Cardiac muscle cell (in vitro differentiated cells and primary cell): Measurements from ENCODE around the gene ERC2. TPM values are rescaled to one million over a fixed set of nuclear protein-coding genes. Genes with fewer than 3 reads are reported as not detected.

Experiments used
- DNase-seq, 2 donors: peaks; one replicate each; pipeline versions ENCODE4 v3.0.0 to v3.0.0-alpha.2; 2010 to 2017; ENCODE audit warnings: low read depth in 1 of 2, low spot score in 1 of 2
- H3K27ac ChIP-seq: fragments of 200-600 bp; sonication (generic); 2 replicates; pipeline ENCODE4 v1.5.1; 2016
- H3K27me3 ChIP-seq: fragments of 200-600 bp; sonication (generic); 2 replicates; pipeline ENCODE4 v1.6.0; 2016; ENCODE audit warnings: control low read depth
- H3K36me3 ChIP-seq: fragments of 200-600 bp; sonication (generic); 2 replicates; pipeline ENCODE4 v1.5.1; 2016; ENCODE audit warnings: control low read depth
- H3K4me1 ChIP-seq: fragments of 200-600 bp; sonication (generic); 2 replicates; pipeline ENCODE4 v1.8.1; 2017; ENCODE audit warnings: low read depth, mild to moderate bottlenecking, mixed run types
- H3K4me3 ChIP-seq: fragments of 200-600 bp; sonication (generic); 2 replicates; pipeline ENCODE4 v1.5.1; 2016; ENCODE audit warnings: mild to moderate bottlenecking
- H3K9me3 ChIP-seq: fragments of 200-600 bp; sonication (generic); 2 replicates; pipeline ENCODE4 v1.5.1; 2017; ENCODE audit warnings: low read depth, mild to moderate bottlenecking, control low read depth
- CTCF ChIP-seq: IDR thresholded peaks from 2 replicates; pipeline ENCODE4 v1.5.1; 2012; ENCODE audit warnings: low read depth, mild to moderate bottlenecking, low read length
- polyA plus RNA-seq: library from polyadenylated mRNA; unstranded; fragments of >200 nt; fragmentation: Nextera tagmentation; extraction: Ambion mirVana; gene quantifications from 2 replicates; pipeline ENCODE4 v1.2.1, GENCODE V29; 2016
- total RNA-seq: library from RNA; depleted of rRNA; stranded (reverse); fragments of >200 nt; gene quantifications from 2 replicates; pipeline ENCODE4 v1.2.3, GENCODE V29; 2016

Gene ERC2
- total and polyA plus RNA-seq, 2 experiments from 2014 or later, result 18.1 to 29.0 TPM

GRCh38 chr3:56406826-56407515 lies 61.3 kb downstream of the ERC2 start:
- H3K4me1 ChIP-seq, result peaks cover 8% of the 10 kb centered on the region
- no peaks in the 10 kb centered on the region for H3K9me3 ChIP-seq
- H3K27ac ChIP-seq, result no peak overlapping the region
- no peak overlapping the region for H3K4me3 ChIP-seq
- TF ChIP-seq CTCF, result no peak
- DNase-seq, result no peak
- no peaks in the 10 kb centered on the region for H3K27me3 ChIP-seq
- H3K36me3 ChIP-seq, result no peaks in the 10 kb centered on the region

GRCh38 chr3:56404884-56405283 lies 63.4 kb downstream of the ERC2 start:
- Histone ChIP-seq H3K4me3 (no peak overlapping the region), H3K27ac (no peak overlapping the region), H3K36me3 (no peaks in the 10 kb centered on the region), H3K9me3 (no peaks in the 10 kb centered on the region), H3K4me1 (peaks cover 9% of the 10 kb centered on the region), H3K27me3 (no peaks in the 10 kb centered on the region)
- DNase-seq, result no peak
- TF ChIP-seq CTCF, result no peak

DNA sequence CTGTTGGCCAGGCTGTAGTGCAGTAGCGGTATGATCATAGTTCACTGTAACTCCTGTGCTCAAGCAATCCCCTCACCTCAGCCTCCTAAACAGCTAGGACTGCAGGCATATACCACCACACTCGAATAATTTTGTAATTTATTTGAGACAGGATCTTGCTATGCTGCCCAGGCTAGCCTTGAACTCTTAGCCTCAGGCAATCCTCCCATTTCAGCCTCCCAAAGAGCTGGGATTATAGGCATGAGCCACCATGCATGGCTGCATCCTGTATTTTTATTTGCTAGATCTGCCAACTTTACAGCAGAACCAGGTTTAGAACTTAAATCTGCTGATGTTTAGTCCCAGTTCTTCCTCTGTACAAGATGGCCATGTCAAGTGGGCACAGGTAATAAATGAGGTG lies 69.6 kb downstream of the ERC2 start:
- no peak for TF ChIP-seq CTCF
- no peak overlapping the region for H3K27ac ChIP-seq
- H3K4me1 ChIP-seq, result peaks cover 3% of the 10 kb centered on the region
- H3K36me3 ChIP-seq, result no peaks in the 10 kb centered on the region
- H3K9me3 ChIP-seq, result no peaks in the 10 kb centered on the region
- no peak for DNase-seq
- H3K27me3 ChIP-seq, result no peaks in the 10 kb centered on the region
- no peak overlapping the region for H3K4me3 ChIP-seq

GRCh38 chr3:56397798-56398197 lies 70.5 kb downstream of the ERC2 start:
- H3K4me3 ChIP-seq, result no peak overlapping the region
- no peak for DNase-seq
- TF ChIP-seq CTCF, result no peak
- no peaks in the 10 kb centered on the region for H3K27me3 ChIP-seq
- no peaks in the 10 kb centered on the region for H3K36me3 ChIP-seq
- H3K4me1 ChIP-seq, result peaks cover 3% of the 10 kb centered on the region
- H3K9me3 ChIP-seq, result no peaks in the 10 kb centered on the region
- H3K27ac ChIP-seq, result no peak overlapping the region

GRCh38 chr3:56389183-56389830 lies 79.0 kb downstream of the ERC2 start:
- H3K27ac ChIP-seq, result no peak overlapping the region
- no peak for TF ChIP-seq CTCF

More at GRCh38 chr3:56389183-56389830, 79.0 kb downstream of the ERC2 start:
- DNase-seq, result no peak
- H3K4me3 ChIP-seq, result no peak overlapping the region
- no peaks in the 10 kb centered on the region for H3K36me3 ChIP-seq
- H3K27me3 ChIP-seq, result no peaks in the 10 kb centered on the region
- no peaks in the 10 kb centered on the region for H3K9me3 ChIP-seq
- H3K4me1 ChIP-seq, result peaks cover 7% of the 10 kb centered on the region
